NOMO-1 treated with dmso at 0.1 percent for 144 hours (cell line): ENCODE results near the gene DYSF.

Source experiments
- DNase-seq: peaks from one replicate; lab custom pipeline; 2025; ENCODE audit not compliant: unreplicated experiment; lab: John Stamatoyannopoulos, UW

The DYSF gene

DNA sequence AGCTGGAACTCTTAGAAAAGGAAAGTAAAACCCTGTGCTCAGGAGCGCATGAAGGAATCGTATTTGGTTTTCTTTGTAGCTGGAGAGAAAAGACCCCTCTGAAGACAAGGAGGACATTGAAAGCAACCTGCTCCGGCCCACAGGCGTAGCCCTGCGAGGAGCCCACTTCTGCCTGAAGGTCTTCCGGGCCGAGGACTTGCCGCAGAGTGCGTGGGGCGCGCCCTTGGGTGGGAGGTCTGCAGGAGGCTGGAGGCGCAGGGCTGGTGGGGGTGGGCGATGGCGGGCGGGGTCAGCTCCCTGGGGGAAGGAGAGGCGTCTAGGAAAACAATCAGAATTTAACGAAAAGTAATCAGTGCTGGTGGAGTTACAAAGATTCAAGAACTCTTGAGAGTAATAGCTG, 72.8 kb downstream of the DYSF start:
- no peak for DNase-seq

DNA sequence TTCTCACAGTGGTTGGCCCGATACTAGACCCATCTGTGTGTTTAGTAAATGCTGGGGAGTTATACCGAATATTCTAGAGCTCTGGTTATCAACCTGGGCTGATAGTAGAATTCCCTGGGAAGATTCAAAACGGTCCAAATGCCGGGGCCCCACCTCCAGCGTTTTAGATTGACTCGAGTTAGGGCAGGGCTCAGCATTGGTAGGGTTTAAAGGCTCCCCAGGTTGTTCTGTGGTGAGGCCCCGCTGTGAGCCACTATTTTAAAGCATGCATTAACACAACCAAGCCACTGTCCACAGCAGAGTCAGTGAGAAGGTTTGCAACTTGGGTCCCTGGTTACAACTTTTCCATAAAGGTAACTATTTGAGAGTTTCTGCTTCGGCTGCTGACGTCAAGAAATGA, 73.6 kb downstream of the DYSF start:
- no peak for DNase-seq

DNA sequence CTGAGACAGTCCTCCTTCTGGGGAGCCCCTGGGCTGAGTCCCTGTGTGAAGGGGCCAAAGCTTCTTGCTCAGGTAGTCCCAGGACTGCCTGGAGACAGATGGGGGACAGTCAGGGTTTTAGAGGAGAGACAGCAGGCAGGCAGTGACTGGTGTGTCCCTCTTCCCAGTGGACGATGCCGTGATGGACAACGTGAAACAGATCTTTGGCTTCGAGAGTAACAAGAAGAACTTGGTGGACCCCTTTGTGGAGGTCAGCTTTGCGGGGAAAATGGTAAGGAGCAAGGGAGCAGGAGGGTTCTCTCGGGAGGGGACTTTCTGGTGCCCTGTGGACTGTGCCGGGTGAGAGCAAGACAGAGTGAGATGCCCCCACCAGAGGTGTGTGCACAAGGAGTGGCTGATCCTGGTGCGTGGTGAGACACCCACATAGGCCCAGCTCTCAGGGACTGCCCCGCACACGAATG, 74.8 kb downstream of the DYSF start:
- no peak for DNase-seq

DNA sequence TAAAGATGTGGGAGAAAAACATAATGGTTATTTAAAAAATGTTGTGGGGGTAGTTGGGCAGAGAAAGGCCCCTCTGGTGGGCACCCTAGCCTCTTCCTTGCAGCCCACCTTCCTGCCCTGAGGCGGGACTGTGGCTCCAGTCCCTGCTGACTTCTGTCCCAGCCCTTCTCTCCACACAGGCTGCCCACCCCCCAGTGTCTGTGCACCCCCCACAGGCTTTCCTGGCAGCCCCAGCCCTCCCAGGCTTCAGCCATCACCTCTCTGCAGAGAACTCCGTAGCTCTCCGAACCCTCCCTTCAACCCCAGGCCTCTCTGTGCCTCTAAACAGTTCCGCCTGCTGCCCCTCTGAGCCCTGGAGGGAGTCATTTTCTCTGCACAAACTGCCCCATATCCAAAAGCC, 75.4 kb downstream of the DYSF start:
- DNase-seq: no peak

DNA sequence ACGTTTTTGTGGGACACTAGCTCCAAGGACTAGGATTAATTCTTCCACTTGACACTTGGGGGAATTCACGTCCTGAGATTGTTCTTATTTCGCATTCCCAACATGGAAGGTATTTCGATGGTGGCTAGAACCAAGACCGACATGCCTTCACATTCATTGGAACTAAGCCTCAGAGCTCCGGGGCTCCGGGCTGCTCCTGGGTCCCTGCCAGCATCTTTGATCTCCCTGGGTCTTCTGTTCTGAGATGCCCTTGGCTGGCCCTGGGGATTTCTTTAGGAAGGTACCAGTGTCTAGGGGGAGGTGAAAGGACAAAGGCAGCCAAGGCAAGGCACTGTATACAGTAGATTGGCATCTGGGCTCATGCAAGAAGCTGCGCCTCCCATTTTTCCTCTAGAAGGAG, 76.8 kb downstream of the DYSF start:
- DNase-seq: no peak

DNA sequence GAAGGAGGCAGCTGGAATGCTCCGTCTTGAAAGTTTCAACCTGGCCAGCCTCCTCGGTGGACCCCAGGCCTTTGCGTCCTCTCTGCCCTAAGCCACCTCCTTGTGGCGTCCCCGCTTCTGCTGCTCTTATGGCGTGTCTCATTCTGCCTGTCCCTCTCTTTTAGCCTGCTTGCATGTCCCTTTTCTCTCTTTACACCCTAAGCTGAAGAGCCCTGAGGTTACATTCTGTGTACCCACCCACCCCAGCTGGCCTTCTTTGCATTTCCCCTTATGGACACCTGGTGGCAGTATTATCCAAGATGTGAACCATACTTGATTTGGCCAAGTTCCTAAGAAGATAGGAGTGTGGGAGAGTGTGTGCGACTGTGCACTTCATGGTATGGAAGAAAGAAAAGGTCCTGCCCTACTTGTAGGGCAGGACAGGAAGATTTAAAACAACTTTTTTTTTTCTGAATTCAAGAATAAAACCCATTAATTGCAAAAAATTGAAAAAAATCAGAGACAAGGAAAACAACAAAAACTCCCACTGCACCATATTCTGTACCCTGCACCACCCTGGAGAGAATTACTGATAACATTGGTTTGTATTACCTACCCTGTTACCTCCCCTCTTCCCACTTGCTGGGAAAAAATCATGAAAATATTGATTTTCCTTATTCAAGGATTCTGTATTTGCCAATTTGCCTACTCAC, 77.4 kb downstream of the DYSF start:
- DNase-seq: peak; percentile 1

DNA sequence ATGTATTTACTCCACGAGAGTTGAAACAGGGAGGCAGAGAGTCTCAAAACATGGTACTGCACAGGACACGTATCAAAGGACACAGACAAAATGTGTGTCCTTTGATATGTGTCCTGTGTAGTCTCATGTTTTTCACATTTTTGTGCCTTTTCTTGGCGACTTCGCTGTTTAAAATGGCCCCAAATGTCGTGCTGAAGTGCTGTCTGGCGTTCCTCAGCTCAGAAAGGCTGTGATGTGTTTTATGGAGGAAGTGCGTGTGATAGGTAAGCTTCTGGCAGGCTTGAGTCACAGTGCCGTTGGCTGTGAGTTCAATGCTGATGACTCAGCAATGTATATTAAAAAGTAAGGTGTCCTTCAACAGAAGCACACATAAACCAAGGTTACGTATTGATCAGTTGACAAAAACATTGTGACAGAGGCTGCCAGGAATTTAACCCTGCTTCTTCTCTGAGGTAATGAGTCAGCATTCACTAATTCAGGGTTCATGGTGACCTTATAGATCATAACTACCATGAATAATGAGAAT, 78.2 kb downstream of the DYSF start:
- no peak for DNase-seq

DNA sequence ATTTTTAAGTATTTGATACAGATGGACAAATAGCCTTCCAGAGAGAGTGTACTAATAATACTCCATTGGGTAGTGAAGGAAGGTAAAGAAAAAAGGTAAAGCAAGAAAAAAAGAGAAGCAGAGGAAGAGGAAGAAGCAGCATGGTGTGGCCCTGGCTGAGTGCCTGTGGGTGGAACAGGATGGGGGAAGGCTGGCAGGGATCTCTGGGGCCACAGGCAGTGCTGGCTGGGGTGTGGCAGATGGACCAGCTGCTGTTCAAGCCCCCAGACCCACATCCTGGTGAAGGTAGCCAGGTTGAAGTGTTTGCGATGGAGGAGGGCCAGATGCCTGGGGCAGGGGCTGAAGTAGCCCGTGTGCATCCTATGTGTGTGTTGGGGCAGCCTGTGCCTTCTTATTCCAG, 79.0 kb downstream of the DYSF start:
- no peak for DNase-seq

DNA sequence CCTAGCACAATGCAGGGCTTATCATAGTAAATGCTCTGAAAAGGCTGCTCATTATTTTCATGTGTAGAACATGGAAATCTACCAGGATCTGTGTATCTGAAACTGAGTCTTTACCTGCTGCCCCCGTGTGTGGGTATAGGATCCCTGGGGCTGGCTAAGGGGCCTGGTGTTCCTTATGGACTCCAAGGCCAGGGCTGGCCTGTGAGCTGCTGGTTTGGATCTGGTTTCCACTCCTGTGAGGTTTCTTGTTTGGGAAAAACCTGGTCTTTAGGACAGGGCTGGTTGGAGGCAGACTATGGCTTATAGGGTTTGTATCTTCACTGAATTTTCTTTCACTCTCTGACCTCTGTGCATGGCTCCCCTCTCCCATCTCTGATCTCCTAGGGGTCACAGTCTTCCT, 80.8 kb downstream of the DYSF start:
- no peak for DNase-seq

DNA sequence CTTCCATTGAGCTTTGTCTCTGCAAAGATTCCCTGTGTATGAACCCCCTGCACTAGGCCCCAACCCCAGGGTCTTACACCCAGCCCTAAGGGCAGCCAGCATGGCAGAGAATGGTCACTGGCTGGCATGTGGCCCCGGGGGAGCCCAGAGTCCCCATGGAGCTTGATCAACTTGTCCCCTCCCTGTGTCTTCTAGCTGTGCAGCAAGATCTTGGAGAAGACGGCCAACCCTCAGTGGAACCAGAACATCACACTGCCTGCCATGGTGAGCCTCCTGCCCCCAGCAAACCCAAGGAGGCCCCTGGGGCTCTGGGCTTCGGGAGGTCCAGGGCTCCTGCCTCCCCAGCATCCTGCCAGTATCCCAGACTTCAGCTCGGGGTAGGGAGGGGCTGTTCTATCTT, 81.5 kb downstream of the DYSF start:
- DNase-seq: no peak

DNA sequence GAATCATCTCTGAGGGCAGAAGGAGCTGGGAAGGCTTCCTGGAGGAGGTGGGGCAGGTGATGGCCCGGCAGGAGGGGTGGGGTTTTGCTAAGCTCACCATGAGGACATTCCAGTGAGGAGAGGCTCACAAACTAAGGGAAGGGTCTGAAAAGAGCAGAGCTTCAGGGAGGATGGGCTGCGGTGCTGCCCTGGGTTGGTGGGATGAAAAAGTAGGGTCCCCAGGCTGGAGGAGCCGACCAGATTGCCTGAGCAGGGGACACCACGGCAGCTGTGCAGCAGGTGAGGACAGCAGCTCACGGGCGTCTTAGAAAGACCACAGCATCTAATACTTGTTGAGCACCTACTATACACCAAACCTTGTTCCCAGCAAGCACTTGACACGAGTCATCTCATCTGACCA, 82.2 kb downstream of the DYSF start:
- DNase-seq: no peak

DNA sequence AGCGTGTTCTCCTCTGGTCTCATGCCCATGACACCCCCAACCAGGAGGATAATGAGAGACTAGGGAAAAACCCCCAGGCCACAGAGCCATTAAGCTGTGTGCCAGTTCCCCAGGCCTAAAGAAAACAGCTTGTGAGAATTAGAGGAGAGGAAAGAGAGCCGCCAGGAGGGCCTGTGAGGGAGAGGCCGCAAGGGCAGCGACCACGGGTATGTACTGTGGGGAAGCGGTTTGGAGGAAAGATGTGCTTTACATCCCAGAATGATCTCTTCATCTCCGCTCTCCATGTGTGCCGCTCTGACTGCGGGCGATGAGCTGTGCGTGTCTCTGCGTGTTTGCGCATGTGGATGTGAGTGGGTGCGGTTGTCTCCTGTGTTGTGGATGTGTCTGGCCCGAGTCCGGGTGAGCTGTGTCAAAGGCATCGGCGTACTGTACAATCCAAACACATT, 82.9 kb downstream of the DYSF start:
- DNase-seq: no peak

DNA sequence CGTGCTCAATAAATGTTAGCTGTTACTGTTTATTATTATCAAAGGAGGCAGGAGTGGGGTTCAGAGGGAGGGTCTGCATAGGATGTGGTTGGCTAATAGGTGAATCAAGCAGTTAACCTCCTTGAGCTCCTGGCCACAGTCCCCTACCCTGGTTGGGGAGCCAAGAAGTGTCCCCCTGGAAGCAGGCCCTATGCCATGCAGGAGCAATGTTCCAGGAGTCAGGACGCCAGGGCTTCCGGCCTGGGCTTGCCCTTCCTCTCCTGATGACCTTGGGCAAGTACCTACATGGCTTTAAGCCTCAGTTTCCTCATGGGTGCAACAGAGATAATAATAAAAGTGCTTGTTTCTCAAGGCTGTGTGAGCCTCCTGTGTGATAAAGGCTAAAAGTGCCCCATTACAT, 84.9 kb downstream of the DYSF start:
- no peak for DNase-seq

DNA sequence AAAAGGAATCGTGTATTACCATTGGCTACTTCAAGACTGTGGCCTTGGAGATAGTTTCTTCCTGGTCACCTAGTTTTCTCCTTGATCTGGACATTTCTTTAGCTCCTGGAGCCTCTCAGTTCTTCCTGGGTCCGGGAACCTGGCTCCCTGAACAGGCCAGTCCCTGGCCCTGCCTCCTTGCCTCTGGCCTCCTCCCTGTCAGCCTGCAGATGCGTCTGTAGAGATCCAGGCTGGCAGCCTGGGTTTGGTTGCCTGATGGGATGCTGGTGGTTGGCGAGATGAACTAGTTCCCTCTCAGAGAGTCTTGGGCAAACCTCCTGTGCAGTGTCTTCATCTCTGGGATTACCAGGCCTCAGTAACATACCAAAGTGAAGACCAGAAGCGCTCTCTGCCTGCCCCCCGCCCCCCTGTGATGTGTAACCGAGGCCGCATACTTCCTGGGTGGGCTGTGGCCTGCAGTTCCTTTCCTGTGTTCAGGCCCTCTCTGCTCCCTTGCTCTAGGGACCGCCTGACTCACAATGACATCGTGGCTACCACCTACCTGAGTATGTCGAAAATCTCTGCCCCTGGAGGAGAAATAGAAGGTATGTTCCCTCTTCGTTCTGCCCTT, 85.4 kb downstream of the DYSF start:
- no peak for DNase-seq

DNA sequence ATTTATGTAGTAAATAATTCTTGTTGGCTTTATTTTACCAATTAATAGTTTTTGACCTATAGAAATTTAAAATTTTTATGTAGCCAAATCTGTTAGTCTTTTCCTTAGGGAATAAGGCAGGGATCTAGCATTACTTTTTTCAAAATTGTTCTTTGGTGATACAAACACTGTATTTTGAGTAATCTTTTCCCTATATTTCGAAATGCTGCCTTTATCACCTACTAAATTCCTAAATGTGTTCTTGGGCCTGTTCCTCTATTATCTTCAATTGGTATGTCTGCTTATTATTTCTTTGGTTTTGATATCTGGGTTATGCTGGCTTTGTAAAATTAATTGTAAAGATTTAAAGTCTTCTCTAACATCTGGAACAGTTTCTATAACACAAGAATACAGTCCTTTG, 87.5 kb downstream of the DYSF start:
- no peak for DNase-seq

DNA sequence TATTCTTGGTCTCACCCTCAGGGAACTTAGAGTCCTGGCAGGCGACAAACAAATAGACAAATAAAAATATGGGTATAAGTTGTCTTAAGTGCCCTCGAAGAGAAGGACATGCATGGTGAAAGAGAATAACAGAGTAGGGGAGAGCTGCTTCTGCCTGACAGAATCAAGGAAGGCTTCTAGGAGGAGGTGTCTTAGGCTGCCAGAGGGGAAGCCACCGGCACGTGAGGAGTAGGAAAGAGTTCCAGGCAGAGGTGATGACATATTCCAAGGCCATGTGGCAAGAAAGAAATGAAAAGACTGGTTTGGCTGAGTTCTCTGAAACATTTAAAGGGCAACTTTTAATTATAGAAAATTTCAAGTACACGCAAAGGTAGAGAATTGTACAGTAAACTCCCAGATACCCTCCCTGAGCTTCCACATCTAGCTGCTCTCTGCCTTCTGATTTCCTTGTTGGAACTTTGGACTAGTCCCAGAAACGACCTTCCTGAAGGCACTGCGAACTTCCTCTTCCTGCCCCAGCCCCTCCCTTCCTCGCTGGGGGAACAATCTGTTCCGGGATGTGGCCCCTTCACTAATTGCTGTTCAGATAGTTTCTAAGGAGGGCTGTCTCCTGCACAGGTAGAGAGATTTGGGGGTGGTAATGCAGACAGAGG, 91.7 kb downstream of the DYSF start:
- no peak for DNase-seq

DNA sequence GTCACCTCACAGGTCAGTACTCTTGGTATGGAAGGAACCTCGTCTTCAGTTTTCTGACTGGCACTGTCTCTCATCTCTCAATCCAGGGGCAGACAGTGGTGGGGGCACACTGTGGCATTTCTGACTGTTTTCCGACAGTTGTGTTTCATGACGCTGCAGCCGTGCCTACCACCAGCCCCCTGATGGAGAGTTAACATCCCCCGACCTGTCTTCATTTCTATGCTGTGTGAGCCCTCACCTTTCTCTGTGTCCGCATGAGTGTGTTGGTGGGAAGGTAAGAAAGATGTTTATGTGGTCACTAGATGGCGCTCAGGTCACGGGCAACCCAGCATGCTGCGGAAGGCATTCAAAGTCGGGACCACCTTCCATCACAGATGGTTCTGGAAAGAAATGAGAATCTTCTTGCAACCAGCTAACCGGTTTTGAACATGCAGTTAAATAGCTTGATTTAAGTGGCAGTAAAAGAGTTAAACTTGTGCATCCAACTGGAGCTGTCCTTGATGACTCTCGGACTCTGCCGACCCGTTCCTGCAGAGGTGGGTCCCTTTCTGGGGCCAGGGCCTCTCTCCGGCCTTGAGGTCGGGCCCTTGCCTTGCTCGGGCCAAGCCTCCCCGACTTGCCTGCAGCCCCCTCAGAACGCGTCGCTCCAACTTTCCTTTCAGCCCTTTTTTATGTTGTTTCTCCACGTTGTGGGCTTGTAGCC, 92.4 kb downstream of the DYSF start:
- DNase-seq: peak; percentile 24

DNA sequence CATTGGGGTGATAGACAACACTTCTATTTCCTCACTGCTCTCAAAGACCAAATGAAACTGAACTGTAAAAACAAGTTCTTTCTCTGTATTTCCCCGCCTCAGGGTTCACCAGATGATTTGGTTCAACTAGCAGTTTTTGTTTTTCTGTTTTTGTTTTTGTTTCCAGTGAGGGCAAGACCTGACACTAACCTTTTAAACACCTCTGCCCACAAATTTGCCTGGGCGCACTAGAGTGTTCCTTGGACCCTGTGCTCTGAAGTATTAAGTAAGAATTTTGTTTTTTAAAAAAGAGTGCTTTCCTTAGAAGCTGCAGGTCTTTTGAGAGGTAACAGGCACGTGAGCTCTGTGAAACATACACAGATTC, 92.9 kb downstream of the DYSF start:
- DNase-seq: no peak

DNA sequence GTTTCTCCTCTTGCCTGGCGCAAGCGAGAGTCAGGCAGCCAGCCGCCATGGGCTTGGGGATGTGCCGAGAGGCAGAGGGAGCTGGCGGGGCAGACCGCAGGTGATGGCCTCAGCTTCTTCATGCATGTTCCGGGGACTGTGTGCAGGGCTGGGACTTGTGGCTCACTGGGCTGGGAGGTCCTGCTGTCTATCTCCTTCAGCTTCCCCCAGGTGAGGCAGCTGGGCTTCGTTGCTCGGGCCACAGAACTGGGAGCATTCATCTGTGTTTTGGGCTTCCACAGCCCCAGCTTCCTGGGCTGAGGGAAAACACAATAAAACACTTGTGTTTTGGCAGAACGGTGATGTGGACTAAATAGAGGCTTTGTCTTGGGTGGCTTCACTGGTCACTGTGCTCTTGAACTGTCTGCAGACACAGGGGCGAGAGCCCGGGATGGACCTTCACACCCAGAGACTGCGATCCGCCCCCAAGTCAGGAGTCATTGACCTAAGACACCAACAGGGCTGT, 93.5 kb downstream of the DYSF start:
- no peak for DNase-seq

DNA sequence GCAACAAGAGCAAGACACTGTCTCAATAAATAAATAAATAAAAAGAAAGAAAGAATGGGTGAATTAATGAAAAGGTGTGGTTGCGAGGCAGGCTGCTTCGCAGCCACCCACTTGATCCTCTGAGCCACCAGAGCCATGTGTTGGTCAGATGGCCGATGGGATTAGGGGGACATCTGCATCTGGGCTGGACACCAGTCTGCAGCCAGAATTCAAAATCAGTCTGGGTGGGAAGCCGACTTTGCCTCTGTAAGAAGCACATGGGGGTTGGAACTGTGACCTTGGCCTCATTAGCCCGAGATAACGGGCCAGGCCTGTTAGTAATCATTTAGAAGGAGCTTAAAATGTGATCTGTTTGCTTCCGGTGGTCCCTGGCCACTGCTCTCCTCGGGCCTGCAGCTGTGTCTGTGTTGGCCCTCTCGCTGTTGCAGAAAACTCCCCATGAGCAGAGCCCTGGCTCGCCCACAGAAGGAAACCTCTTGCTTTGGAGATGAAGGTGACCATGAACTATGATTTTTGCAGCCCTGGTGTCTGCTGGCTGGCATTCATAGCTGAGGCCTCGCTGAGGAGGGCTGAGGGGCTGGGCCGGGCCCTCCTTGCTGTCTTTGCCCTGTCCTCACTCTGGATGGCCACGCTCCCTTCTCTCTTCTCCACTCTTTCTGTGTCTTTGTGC, 94.4 kb downstream of the DYSF start:
- DNase-seq: no peak
